Stomach (tissue), 9 donors: ENCODE measurements around the gene CSRNP2. TPM values are rescaled to one million over a fixed set of nuclear protein-coding genes. Genes with fewer than 3 reads are reported as not detected.

Experiments
- DNase-seq, 2 donors: peaks; one replicate each; pipeline versions ENCODE4 v3.0.0 to v3.0.0-alpha.2; 2013 to 2019
- H3K27ac ChIP-seq, 5 donors: fragments of 200-600 bp in 4 of 5; sonication (generic) in 4 of 5; one replicate each; pipeline ENCODE4 v1.5.1; 2013 to 2019; ENCODE audit warnings: mild to moderate bottlenecking in 1 of 5, moderate library complexity in 1 of 5
- H3K27me3 ChIP-seq, 3 donors: fragments of 200-600 bp; sonication (generic); one replicate each; pipeline ENCODE4 v1.5.1; 2017 to 2019; ENCODE audit warnings: mixed run types in 1 of 3
- H3K36me3 ChIP-seq, 4 donors: fragments of 200-600 bp; sonication (generic); 1 replicate in 3 of 4; 2 replicates in 1 of 4; pipeline ENCODE4 v1.5.1; 2016 to 2019
- H3K4me1 ChIP-seq, 4 donors: fragments of 200-600 bp; sonication (generic); one replicate each; pipeline ENCODE4 v1.5.1; 2016 to 2019
- H3K4me3 ChIP-seq, 4 donors: fragments of 200-600 bp; sonication (generic) in 3 of 4; one replicate each; pipeline ENCODE4 v1.5.1; 2016 to 2019; ENCODE audit warnings: mild to moderate bottlenecking in 1 of 4
- H3K9me3 ChIP-seq, 4 donors: fragments of 200-600 bp; sonication (generic); one replicate each; pipeline ENCODE4 v1.5.1; 2016 to 2019
- CTCF ChIP-seq, 7 experiments: fragments of 450-650 bp in 4 of 7; fragments of 200-600 bp in 3 of 7; sonication (generic) in 3 of 7; IDR thresholded peaks; one replicate each; pipeline ENCODE4 v1.5.1; 2016 to 2019; ENCODE audit warnings: antibody characterized with exemption in 7 of 7, control low read depth in 2 of 7, mild to moderate bottlenecking in 1 of 7
- EP300 ChIP-seq: sonication (generic); formaldehyde crosslinking; IDR thresholded peaks from one replicate; pipeline ENCODE4 v1.6.1; 2017; ENCODE audit warnings: antibody characterized with exemption
- POLR2A ChIP-seq, 4 donors: fragments of 450-650 bp; IDR thresholded peaks; one replicate each; pipeline ENCODE4 v1.6.1; 2016; ENCODE audit warnings: antibody characterized with exemption in 4 of 4, control low read depth in 2 of 4, mild to moderate bottlenecking in 1 of 4, moderate library complexity in 1 of 4
- POLR2AphosphoS5 ChIP-seq, 3 donors: sonication (generic); formaldehyde crosslinking; IDR thresholded peaks; one replicate each; pipeline ENCODE4 v1.6.1; 2016; ENCODE audit warnings: antibody characterized with exemption in 3 of 3
- WGBS, 5 donors: extraction: QIAGEN DNeasy Blood & Tissue Kit in 3 of 5; methylation state at CpG; one replicate each; pipeline versions ENCODE4 v1.1.5 to v1.1.7; 2013 to 2018; 5-methylcytosine and 5-hydroxymethylcytosine counted together
- intact Hi-C: fragments of 100-400 bp; cut with DNase I; formaldehyde crosslinking; loops from one replicate; pipeline ENCODE4 v1.15.1; 2023; ENCODE audit warnings: low total_unique reads
- polyA plus RNA-seq, 3 donors: library from polyadenylated mRNA; stranded (reverse); fragments of 200-250 nt; gene quantifications; one replicate each; pipeline ENCODE4 v1.2.3, GENCODE V29; 2013
- total RNA-seq, 5 donors: library from RNA; depleted of rRNA; stranded (reverse); fragments of >200 nt; gene quantifications; one replicate each; pipeline versions ENCODE4 v1.1.0 to v1.2.3, GENCODE V29; 2014 to 2016
- donor health status: healthy with polysubstance abuse.
- donor health status: Bipolar disorder and iron deficiency.
- donor health status: healthy.

CSRNP2 gene
- total and polyA plus RNA-seq, 8 donors: 6.0 to 117 (median 15.2) TPM

- peak overlapping the region in 1 of 5 donors; percentile 11 for H3K27ac ChIP-seq
- no peak overlapping the region for H3K4me3 ChIP-seq
- H3K36me3 ChIP-seq: peaks cover 81 to 100% (median 100%) of the 10 kb centered on the region in 4 donors
- TF ChIP-seq POLR2AphosphoS5 (IDR thresholded peaks at IDR 0.05): no peak
- no peak for TF ChIP-seq CTCF (IDR thresholded peaks at IDR 0.05)
- no peak for TF ChIP-seq POLR2A (IDR thresholded peaks at IDR 0.05)
- TF ChIP-seq EP300: no peak
- 66 to 80% (median 74%) methylated on average over 9 of the region's 9 CpGs for WGBS, 5 donors
- no peak for DNase-seq
- H3K9me3 ChIP-seq: no peaks in the 10 kb centered on the region
- intact Hi-C loops: no loop called here
- no peaks in the 10 kb centered on the region for H3K27me3 ChIP-seq
- H3K4me1 ChIP-seq: peaks cover 0 to 5% (median 0%) of the 10 kb centered on the region in 4 donors
Measured at GRCh38 chr12:51062631-51063397, 20.6 kb downstream of the CSRNP2 start.

GRCh38 chr12:51059086-51059485 is 24.3 kb downstream of the CSRNP2 start:
- Histone ChIP-seq H3K36me3 (peaks cover 83 to 100% (median 100%) of the 10 kb centered on the region in 4 donors), H3K4me3 (no peak overlapping the region), H3K9me3 (no peaks in the 10 kb centered on the region), H3K4me1 (peaks cover 0 to 5% (median 0%) of the 10 kb centered on the region in 4 donors), H3K27ac (no peak overlapping the region), H3K27me3 (no peaks in the 10 kb centered on the region)
- intact Hi-C loops: no loop called here
- no peak for TF ChIP-seq POLR2A (IDR thresholded peaks at IDR 0.05)
- no peak for TF ChIP-seq POLR2AphosphoS5 (IDR thresholded peaks at IDR 0.05)
- TF ChIP-seq EP300: no peak
- TF ChIP-seq CTCF (IDR thresholded peaks at IDR 0.05): no peak
- 73 to 88% (median 83%) methylated on average over 7 of the region's 7 CpGs for WGBS, 5 donors
- no peak for DNase-seq

GRCh38 chr12:51056242-51056641 is 27.2 kb downstream of the CSRNP2 start:
- intact Hi-C loops: no loop called here
- 69 to 85% (median 82%) methylated on average over 5 of the region's 5 CpGs for WGBS, 5 donors
- peaks cover 0 to 5% (median 0%) of the 10 kb centered on the region in 4 donors for H3K4me1 ChIP-seq
- no peaks in the 10 kb centered on the region for H3K27me3 ChIP-seq
- H3K36me3 ChIP-seq: peaks cover 81 to 100% (median 99%) of the 10 kb centered on the region in 4 donors
- H3K4me3 ChIP-seq: no peak overlapping the region
- no peaks in the 10 kb centered on the region for H3K9me3 ChIP-seq
- TF ChIP-seq POLR2AphosphoS5 (IDR thresholded peaks at IDR 0.05): no peak
- no peak for TF ChIP-seq POLR2A (IDR thresholded peaks at IDR 0.05)
- TF ChIP-seq EP300: no peak
- no peak for TF ChIP-seq CTCF (IDR thresholded peaks at IDR 0.05)
- DNase-seq: no peak
- H3K27ac ChIP-seq: no peak overlapping the region

DNA sequence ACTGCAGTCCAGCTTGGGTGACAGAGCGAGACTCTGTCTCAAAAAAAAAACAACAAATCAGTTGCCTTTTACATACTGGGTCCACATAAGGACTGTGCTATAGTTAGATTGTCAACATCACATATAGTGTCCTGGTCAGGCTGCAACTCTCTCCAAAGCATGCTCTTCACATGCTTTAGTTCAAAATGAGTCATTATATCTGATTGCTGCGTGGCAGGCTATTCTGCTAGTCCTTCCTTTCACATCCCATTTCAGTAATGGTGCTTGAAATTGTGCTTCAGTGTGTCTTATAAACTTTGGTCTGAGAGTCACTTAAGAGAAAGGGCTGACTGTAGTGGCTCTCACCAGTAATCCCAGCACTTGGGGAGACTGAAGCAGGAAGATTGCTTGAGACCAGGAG is 28.3 kb downstream of the CSRNP2 start:
- Histone ChIP-seq H3K36me3 (peaks cover 82 to 98% (median 94%) of the 10 kb centered on the region in 4 donors), H3K4me3 (no peak overlapping the region), H3K9me3 (no peaks in the 10 kb centered on the region), H3K4me1 (peaks cover 0 to 17% (median 4%) of the 10 kb centered on the region in 4 donors), H3K27ac (no peak overlapping the region), H3K27me3 (no peaks in the 10 kb centered on the region)
- TF ChIP-seq POLR2AphosphoS5 (IDR thresholded peaks at IDR 0.05) (no peak), EP300 (no peak), CTCF (IDR thresholded peaks at IDR 0.05) (no peak), POLR2A (IDR thresholded peaks at IDR 0.05) (no peak)
- intact Hi-C loops: no loop called here
- DNase-seq: no peak
- WGBS, 5 donors: 71 to 97% (median 94%) methylated on average over 2 of the region's 2 CpGs
